SK-N-SH (cell line): Measurements from ENCODE around the gene ZNF511. TPM values are rescaled to one million over a fixed set of nuclear protein-coding genes. Genes with fewer than 3 reads are reported as not detected.

Source experiments
- CTCF ChIA-PET: fragments of 300-600, 350-600 bp; formaldehyde crosslinking; extraction: SDS; loops from one replicate; lab custom pipeline; 2021; lab: Yijun Ruan, JAX
- POLR2A ChIA-PET: fragments of 350-600 bp; sonication (Branson Sonifier 250); formaldehyde crosslinking; extraction: SDS; loops from one replicate; lab custom pipeline; 2020; ENCODE audit warnings: antibody characterized with exemption, inconsistent platforms; lab: Yijun Ruan, JAX
- DNase-seq: peaks from one replicate; pipeline ENCODE4 v3.0.0; 2012
- H2AFZ ChIP-seq: fragments of 200-600 bp; sonication (generic); 2 replicates; pipeline ENCODE4 v1.8.1; 2016; ENCODE audit warnings: antibody characterized with exemption, mild to moderate bottlenecking, low read depth
- H3F3A ChIP-seq: fragments of 200-600 bp; sonication (generic); replicated peaks from 2 replicates; pipeline ENCODE3; 2016; ENCODE audit warnings: antibody characterized with exemption, mild to moderate bottlenecking; ENCODE audit not compliant: insufficient read depth
- H3K27ac ChIP-seq, 2 experiments: fragments of 200-500 bp in 1 of 2; fragments of 200-600 bp in 1 of 2; sonication (Bioruptor generic) in 1 of 2; sonication (generic), shearing (Covaris generic) in 1 of 2; 2 replicates each; pipeline versions ENCODE4 v1.5.1 to v1.6.1; 2014 to 2016; ENCODE audit warnings: low read depth in 2 of 2, inconsistent platforms in 1 of 2, low read length in 1 of 2, mild to moderate bottlenecking in 1 of 2, mixed read lengths in 1 of 2
- H3K27me3 ChIP-seq: fragments of 200-600 bp; sonication (generic), shearing (Covaris generic); 2 replicates; pipeline ENCODE4 v1.6.1; 2016; ENCODE audit warnings: mixed run types; ENCODE audit not compliant: insufficient read depth
- H3K36me3 ChIP-seq, 2 experiments: fragments of 200-500 bp in 1 of 2; fragments of 200-600 bp in 1 of 2; sonication (Bioruptor generic) in 1 of 2; sonication (generic) in 1 of 2; replicated peaks in 1 of 2; 2 replicates each; pipeline versions ENCODE3 to v1.5.1; 2014 to 2016; ENCODE audit warnings: low read length in 1 of 2, mild to moderate bottlenecking in 1 of 2; ENCODE audit not compliant: insufficient read depth in 2 of 2, control insufficient read depth in 1 of 2
- H3K4me1 ChIP-seq, 2 experiments: fragments of 200-500 bp in 1 of 2; fragments of 200-600 bp in 1 of 2; sonication (Bioruptor generic) in 1 of 2; sonication (generic), shearing (Covaris generic) in 1 of 2; 2 replicates each; pipeline versions ENCODE4 v1.5.1 to v1.6.1; 2014 to 2016; ENCODE audit warnings: low read depth in 1 of 2, low read length in 1 of 2, mixed run types in 1 of 2; ENCODE audit not compliant: insufficient read depth in 2 of 2, control insufficient read depth in 1 of 2
- H3K4me2 ChIP-seq: fragments of 200-600 bp; sonication (generic), shearing (Covaris generic); 2 replicates; pipeline ENCODE4 v1.6.1; 2017; ENCODE audit warnings: mixed run types
- H3K4me3 ChIP-seq, 2 experiments: fragments of 200-500 bp in 1 of 2; fragments of 200-600 bp in 1 of 2; sonication (Bioruptor generic) in 1 of 2; sonication (generic), shearing (Covaris generic) in 1 of 2; 2 replicates each; pipeline versions ENCODE4 v1.5.1 to v1.8.1; 2014 to 2016; ENCODE audit warnings: low read depth in 2 of 2, inconsistent platforms in 1 of 2, low read length in 1 of 2, mild to moderate bottlenecking in 1 of 2, mixed read lengths in 1 of 2, moderate library complexity in 1 of 2
- H3K79me2 ChIP-seq: fragments of 200-600 bp; sonication (generic); 2 replicates; pipeline ENCODE4 v1.8.1; 2017; ENCODE audit warnings: mild to moderate bottlenecking; ENCODE audit not compliant: insufficient read depth
- H3K9ac ChIP-seq: fragments of 200-600 bp; sonication (generic); 2 replicates; pipeline ENCODE4 v1.6.1; 2017; ENCODE audit warnings: mixed run types
- H3K9me2 ChIP-seq: fragments of 200-600 bp; sonication (generic); 2 replicates; pipeline ENCODE4 v1.6.1; 2017; ENCODE audit warnings: mixed run types
- H3K9me3 ChIP-seq: fragments of 200-600 bp; sonication (generic); 2 replicates; pipeline ENCODE4 v1.6.1; 2017; ENCODE audit warnings: mixed run types, mild to moderate bottlenecking, moderate library complexity
- H4K20me1 ChIP-seq: fragments of 200-600 bp; sonication (generic); 2 replicates; pipeline ENCODE4 v1.6.1; 2017; ENCODE audit warnings: mild to moderate bottlenecking, mixed run types; ENCODE audit not compliant: insufficient read depth
- CHD2 ChIP-seq: fragments of 150-350 bp; IDR thresholded peaks from 2 replicates; pipeline ENCODE4 v1.6.1; 2018; ENCODE audit warnings: low read length; ENCODE audit not compliant: partially characterized antibody
- ELF1 ChIP-seq: IDR thresholded peaks from 2 replicates; pipeline ENCODE4 v1.4.0; 2012
- EP300 ChIP-seq, 2 experiments: IDR thresholded peaks; 2 replicates each; pipeline versions ENCODE4 v1.4.0 to v1.6.1; 2012; ENCODE audit warnings: borderline replicate concordance in 1 of 2, low read depth in 1 of 2, low read length in 1 of 2
- FOXJ3 ChIP-seq: sonication (generic); formaldehyde crosslinking; IDR thresholded peaks from 2 replicates; pipeline ENCODE4 v1.5.1; 2020; ENCODE audit warnings: mild to moderate bottlenecking, missing genetic modification reagents
- FOXM1 ChIP-seq: IDR thresholded peaks from 2 replicates; pipeline ENCODE4 v1.4.0; 2012; ENCODE audit warnings: low read depth, mild to moderate bottlenecking
- IRF3 ChIP-seq: fragments of 150-350 bp; IDR thresholded peaks from 2 replicates; pipeline ENCODE4 v1.6.1; 2016; ENCODE audit warnings: mild to moderate bottlenecking, low read depth, low read length
- JUND ChIP-seq: IDR thresholded peaks from 2 replicates; pipeline ENCODE4 v1.4.0; 2012
- MAX ChIP-seq: IDR thresholded peaks from 2 replicates; pipeline ENCODE4 v1.4.0; 2012; ENCODE audit warnings: low read depth
- MEF2A ChIP-seq: IDR thresholded peaks from 2 replicates; pipeline ENCODE4 v1.4.0; 2012; ENCODE audit warnings: low read depth, borderline replicate concordance
- NFIC ChIP-seq: IDR thresholded peaks from 2 replicates; pipeline ENCODE4 v1.4.0; 2012; ENCODE audit warnings: borderline replicate concordance
- NRF1 ChIP-seq: IDR thresholded peaks from 2 replicates; pipeline ENCODE4 v1.6.1; 2012; ENCODE audit warnings: low read depth, mild to moderate bottlenecking, low read length
- POLR2AphosphoS5 ChIP-seq: IDR thresholded peaks from 2 replicates; pipeline ENCODE4 v1.6.1; 2012; ENCODE audit warnings: low read depth, low read length
- RAD21 ChIP-seq: IDR thresholded peaks from 2 replicates; pipeline ENCODE4 v1.6.1; 2012; ENCODE audit warnings: mild to moderate bottlenecking, low read length
- REST ChIP-seq: IDR thresholded peaks from 2 replicates; pipeline ENCODE4 v1.6.1; 2012; ENCODE audit warnings: mild to moderate bottlenecking, low read depth, low read length, moderate library complexity
- RXRA ChIP-seq: IDR thresholded peaks from 2 replicates; pipeline ENCODE4 v1.4.0; 2012; ENCODE audit warnings: low read depth, mild to moderate bottlenecking, borderline replicate concordance
- SIN3A ChIP-seq: IDR thresholded peaks from 2 replicates; pipeline ENCODE4 v1.6.1; 2012; ENCODE audit warnings: low read depth, mild to moderate bottlenecking, low read length, moderate library complexity, borderline replicate concordance
- TCF12 ChIP-seq: IDR thresholded peaks from 2 replicates; pipeline ENCODE4 v1.4.0; 2012
- USF1 ChIP-seq: IDR thresholded peaks from 2 replicates; pipeline ENCODE4 v1.4.0; 2012; ENCODE audit warnings: low read depth, borderline replicate concordance
- YY1 ChIP-seq: IDR thresholded peaks from 2 replicates; pipeline ENCODE4 v1.4.0; 2012; ENCODE audit warnings: low read depth, mild to moderate bottlenecking
- ZBTB33 ChIP-seq: IDR thresholded peaks from 2 replicates; pipeline ENCODE4 v1.4.0; 2012; ENCODE audit warnings: low read depth, borderline replicate concordance
- WGBS: methylation state at CpG from one replicate; pipeline ENCODE4 v1.1.6; 2017; ENCODE audit warnings: low lambda C conversion rate; 5-methylcytosine and 5-hydroxymethylcytosine counted together
- polyA plus RNA-seq, 3 experiments: library from polyadenylated mRNA; depleted of rRNA; stranded (reverse); fragments of >200 nt; gene quantifications; 2 replicates each; pipeline ENCODE4 v1.2.3, GENCODE V29; 2012

ZNF511 gene
- polyA plus RNA-seq, 1 of the 3 experiments (the other 2 are of a cell fraction) = 62.3 TPM

- H3K36me3 ChIP-seq = no peaks in the 10 kb centered on the region
- no peaks in the 10 kb centered on the region for H3F3A ChIP-seq
- no peak overlapping the region for H3K27ac ChIP-seq
- no peaks in the 10 kb centered on the region for H3K79me2 ChIP-seq
- no peaks in the 10 kb centered on the region for H3K27me3 ChIP-seq
- H3K4me1 ChIP-seq = no peaks in the 10 kb centered on the region
- WGBS = 77% methylated on average over 10 of the region's 20 CpGs
- no peak overlapping the region for H3K4me2 ChIP-seq
- H3K9me2 ChIP-seq = no peaks in the 10 kb centered on the region
- POLR2A ChIA-PET = no interaction called here
- H2AFZ ChIP-seq = no peak overlapping the region
- CTCF ChIA-PET = interaction anchor here (1.4 kb wide), 2 partner anchors 127 to 366 kb away, joined by 3 to 4 read pairs; no protein-coding TSS in a partner anchor
- no peaks in the 10 kb centered on the region for H3K9me3 ChIP-seq
- no peak overlapping the region for H3K9ac ChIP-seq
- no peak for DNase-seq
- TF ChIP-seq POLR2AphosphoS5 (no peak), ZBTB33 (no peak), TCF12 (no peak), MAX (no peak), RAD21 (no peak), SIN3A (no peak), ELF1 (no peak), NFIC (no peak), YY1 (no peak), EP300 (IDR thresholded peaks at IDR 0.05; ENCODE audit: borderline replicate concordance in 1 of 2, low read depth in 1 of 2, low read length in 1 of 2) (no peak), REST (no peak), CHD2 (no peak), FOXJ3 (CRISPR knock-in tag) (no peak), JUND (no peak), FOXM1 (no peak), MEF2A (no peak), IRF3 (no peak), NRF1 (no peak), USF1 (no peak), RXRA (no peak)
- TF ChIP-seq, all 33 proteins: peak for 0
- Histone ChIP-seq H3K4me3 (no peak overlapping the region), H4K20me1 (no peaks in the 10 kb centered on the region; the same call in 1 of the 2 replicates)
These were observed 38.5 kb upstream of the ZNF511 start for GRCh38 chr10:133270204-133270603.
